Mesenchymal stem cell (in vitro differentiated cells and primary cell): ENCODE data around the gene IFNLR1.

Experiments used
- DNase-seq: peaks from one replicate; pipeline ENCODE4 v3.0.0-alpha.2; 2013
- H2AFZ ChIP-seq: one replicate; pipeline ENCODE4 v1.6.1; 2013; ENCODE audit warnings: low read depth, mild to moderate bottlenecking, control low read depth, inconsistent platforms, low read length, moderate library complexity
- H2AK5ac ChIP-seq: 2 replicates; pipeline ENCODE4 v1.6.1; 2013; ENCODE audit warnings: low read length, moderate library complexity, mild to moderate bottlenecking, inconsistent platforms; ENCODE audit not compliant: severe bottlenecking
- H2BK120ac ChIP-seq: one replicate; pipeline ENCODE4 v1.6.1; 2013; ENCODE audit warnings: low read depth, mild to moderate bottlenecking, inconsistent platforms, low read length, moderate library complexity
- H2BK12ac ChIP-seq, 2 experiments: one replicate each; pipeline ENCODE4 v1.6.1; 2013; ENCODE audit warnings: inconsistent platforms in 2 of 2, low read length in 2 of 2, mild to moderate bottlenecking in 2 of 2, moderate library complexity in 2 of 2, control low read depth in 1 of 2
- H2BK15ac ChIP-seq: one replicate; pipeline ENCODE4 v1.6.1; 2013; ENCODE audit warnings: mild to moderate bottlenecking, low read depth, inconsistent platforms; ENCODE audit not compliant: poor library complexity, severe bottlenecking
- H2BK5ac ChIP-seq: 2 replicates; pipeline ENCODE4 v1.6.1; 2013; ENCODE audit warnings: low read depth, mild to moderate bottlenecking, low read length, control low read depth, inconsistent platforms; ENCODE audit not compliant: poor library complexity, severe bottlenecking
- H3K14ac ChIP-seq, 2 experiments: one replicate each; pipeline ENCODE4 v1.6.1; 2013; ENCODE audit warnings: inconsistent platforms in 2 of 2, low read length in 2 of 2, control low read depth in 1 of 2, mild to moderate bottlenecking in 1 of 2, moderate library complexity in 1 of 2
- H3K18ac ChIP-seq, 2 experiments: one replicate each; pipeline ENCODE4 v1.6.1; 2013; ENCODE audit warnings: inconsistent platforms in 2 of 2, low read length in 2 of 2, control low read depth in 1 of 2, low read depth in 1 of 2, mild to moderate bottlenecking in 1 of 2
- H3K23ac ChIP-seq, 2 experiments: one replicate each; pipeline ENCODE4 v1.6.1; 2013; ENCODE audit warnings: inconsistent platforms in 2 of 2, low read length in 2 of 2, mild to moderate bottlenecking in 2 of 2, moderate library complexity in 2 of 2, control low read depth in 1 of 2
- H3K27ac ChIP-seq: 2 replicates; pipeline ENCODE4 v1.5.1; 2013; ENCODE audit warnings: mild to moderate bottlenecking, moderate library complexity, low read length, control low read depth, inconsistent platforms; ENCODE audit not compliant: poor library complexity, severe bottlenecking
- H3K27me3 ChIP-seq, 2 experiments: 2 replicates each; pipeline versions ENCODE4 v1.6.1 to v1.7.0; 2013; ENCODE audit warnings: low read length in 2 of 2, mild to moderate bottlenecking in 2 of 2, moderate library complexity in 2 of 2, control low read depth in 1 of 2, inconsistent platforms in 1 of 2; ENCODE audit not compliant: control insufficient read depth in 1 of 2, insufficient read depth in 1 of 2
- H3K36me3 ChIP-seq, 2 experiments: 2 replicates each; pipeline versions ENCODE4 v1.6.1 to v1.7.0; 2013; ENCODE audit warnings: low read length in 2 of 2, control low read depth in 1 of 2, inconsistent platforms in 1 of 2, low read depth in 1 of 2, mild to moderate bottlenecking in 1 of 2; ENCODE audit not compliant: insufficient read depth in 2 of 2, control insufficient read depth in 1 of 2
- H3K4ac ChIP-seq, 2 experiments: one replicate each; pipeline ENCODE4 v1.6.1; 2013; ENCODE audit warnings: inconsistent platforms in 2 of 2, low read length in 2 of 2, mild to moderate bottlenecking in 2 of 2, moderate library complexity in 2 of 2, control low read depth in 1 of 2, low read depth in 1 of 2
- H3K4me1 ChIP-seq: 2 replicates; pipeline ENCODE4 v1.6.1; 2013; ENCODE audit warnings: low read depth, low read length, control low read depth; ENCODE audit not compliant: control insufficient read depth, insufficient read depth
- H3K4me2 ChIP-seq: 2 replicates; pipeline ENCODE4 v1.6.1; 2013; ENCODE audit warnings: low read length, mild to moderate bottlenecking, inconsistent platforms; ENCODE audit not compliant: poor library complexity, severe bottlenecking
- H3K4me3 ChIP-seq, 2 experiments: 2 replicates each; pipeline versions ENCODE4 v1.5.1 to v1.7.0; 2013; ENCODE audit warnings: low read length in 2 of 2, mild to moderate bottlenecking in 2 of 2, control low read depth in 1 of 2, low read depth in 1 of 2; ENCODE audit not compliant: insufficient read depth in 1 of 2
- H3K79me1 ChIP-seq: replicated peaks from 2 replicates; pipeline ENCODE4 v1.6.1; 2013; ENCODE audit warnings: mild to moderate bottlenecking, control low read depth, low read length, inconsistent platforms; ENCODE audit not compliant: poor library complexity, severe bottlenecking
- H3K9ac ChIP-seq: 2 replicates; pipeline ENCODE4 v1.7.0; 2013; ENCODE audit warnings: mild to moderate bottlenecking, low read length, moderate library complexity
- H3K9me3 ChIP-seq: 2 replicates; pipeline ENCODE4 v1.7.0; 2013; ENCODE audit warnings: mild to moderate bottlenecking, low read length; ENCODE audit not compliant: control insufficient read depth
- H4K8ac ChIP-seq: one replicate; pipeline ENCODE4 v1.6.1; 2013; ENCODE audit warnings: inconsistent platforms, mild to moderate bottlenecking, low read length, moderate library complexity
- H4K91ac ChIP-seq: one replicate; pipeline ENCODE4 v1.6.1; 2013; ENCODE audit warnings: mild to moderate bottlenecking, low read length, inconsistent platforms
- WGBS: methylation state at CpG from one replicate; pipeline ENCODE4 v1.1.7; 2013; ENCODE audit warnings: mixed read lengths; 5-methylcytosine and 5-hydroxymethylcytosine counted together

The IFNLR1 gene

GRCh38 chr1:24151175-24151533 is 35.9 kb downstream of the IFNLR1 start:
- Histone ChIP-seq H3K4me2 (no peak overlapping the region), H3K4ac (no peak overlapping the region), H3K27me3 (peaks cover 50 to 58% of the 10 kb centered on the region in 2 experiments), H2AFZ (no peak overlapping the region), H4K8ac (no peak overlapping the region), H3K18ac (no peak overlapping the region), H3K79me1 (no peaks in the 10 kb centered on the region), H3K4me3 (no peak overlapping the region), H3K9ac (no peak overlapping the region), H3K9me3 (no peaks in the 10 kb centered on the region), H3K36me3 (no peaks in the 10 kb centered on the region), H3K4me1 (peaks cover 6% of the 10 kb centered on the region), H4K91ac (no peak overlapping the region), H2BK120ac (no peak overlapping the region), H3K14ac (no peak overlapping the region), H2BK12ac (no peak overlapping the region), H2BK15ac (no peak overlapping the region), H2BK5ac (no peak overlapping the region), H3K23ac (no peak overlapping the region), H3K27ac (no peak overlapping the region), H2AK5ac (no peak overlapping the region)
- no peak for DNase-seq
- WGBS: 22% methylated on average over 12 of the region's 12 CpGs

GRCh38 chr1:24150234-24151174 is 36.6 kb downstream of the IFNLR1 start:
- H2BK15ac ChIP-seq: no peak overlapping the region

GRCh38 chr1:24149866-24150233 is 37.2 kb downstream of the IFNLR1 start:
- Histone ChIP-seq H2BK15ac (no peak overlapping the region), H3K4ac (no peak overlapping the region), H4K91ac (no peak overlapping the region), H2BK5ac (no peak overlapping the region), H3K36me3 (no peaks in the 10 kb centered on the region), H3K79me1 (no peaks in the 10 kb centered on the region), H3K4me2 (no peak overlapping the region), H3K9ac (peak overlapping the region; percentile 71), H2BK120ac (no peak overlapping the region), H3K14ac (peak overlapping the region in 1 of 2 experiments; percentile 45), H4K8ac (no peak overlapping the region), H2BK12ac (no peak overlapping the region), H3K27me3 (peaks cover 47% of the 10 kb centered on the region in 2 experiments), H3K4me3 (peak overlapping the region in 1 of 2 experiments; percentile 75), H3K23ac (no peak overlapping the region), H2AK5ac (no peak overlapping the region), H3K4me1 (peaks cover 4% of the 10 kb centered on the region), H3K27ac (no peak overlapping the region), H3K18ac (peak overlapping the region in 1 of 2 experiments; percentile 16), H2AFZ (no peak overlapping the region), H3K9me3 (no peaks in the 10 kb centered on the region)
- peak; percentile 85 for DNase-seq
- WGBS: 24% methylated on average over 5 of the region's 5 CpGs

More at GRCh38 chr1:24150234-24151174, 36.6 kb downstream of the IFNLR1 start:
- peak overlapping the region; percentile 43 for H4K91ac ChIP-seq
- no peak overlapping the region for H3K27ac ChIP-seq
- H3K4me1 ChIP-seq: peaks cover 6% of the 10 kb centered on the region
- H4K8ac ChIP-seq: peak overlapping the region; percentile 35
- peak overlapping the region; percentile 71 for H3K9ac ChIP-seq
- H3K18ac ChIP-seq: peak overlapping the region; percentile 16 to 19
- H2AFZ ChIP-seq: peak overlapping the region; percentile 53
- no peak overlapping the region for H2BK5ac ChIP-seq
- H3K4ac ChIP-seq: no peak overlapping the region
- no peaks in the 10 kb centered on the region for H3K9me3 ChIP-seq
- no peak overlapping the region for H2BK120ac ChIP-seq
- H3K4me3 ChIP-seq: peak overlapping the region in 1 of 2 experiments; percentile 75
- no peak overlapping the region for H2BK12ac ChIP-seq
- H3K23ac ChIP-seq: no peak overlapping the region
- peaks cover 47 to 52% of the 10 kb centered on the region in 2 experiments for H3K27me3 ChIP-seq
- peak; percentile 77 for DNase-seq
- H3K36me3 ChIP-seq: no peaks in the 10 kb centered on the region
- H3K14ac ChIP-seq: peak overlapping the region in 1 of 2 experiments; percentile 45
- WGBS: 20% methylated on average over 34 of the region's 36 CpGs
- H2AK5ac ChIP-seq: no peak overlapping the region
- H3K4me2 ChIP-seq: peak overlapping the region; percentile 76
- H3K79me1 ChIP-seq: no peaks in the 10 kb centered on the region

GRCh38 chr1:24147816-24148215 is 39.3 kb downstream of the IFNLR1 start:
- H2AFZ ChIP-seq: no peak overlapping the region
- peaks cover 4% of the 10 kb centered on the region for H3K4me1 ChIP-seq
- H3K4ac ChIP-seq: no peak overlapping the region
- H2BK15ac ChIP-seq: no peak overlapping the region
- H3K9ac ChIP-seq: no peak overlapping the region
- 76% methylated on average over 6 of the region's 6 CpGs for WGBS
- H3K14ac ChIP-seq: no peak overlapping the region
- H3K4me2 ChIP-seq: no peak overlapping the region
- H2AK5ac ChIP-seq: no peak overlapping the region
- no peaks in the 10 kb centered on the region for H3K36me3 ChIP-seq
- no peak overlapping the region for H3K27ac ChIP-seq
- H4K91ac ChIP-seq: no peak overlapping the region
- H2BK5ac ChIP-seq: no peak overlapping the region
- DNase-seq: no peak
- no peak overlapping the region for H4K8ac ChIP-seq
- no peaks in the 10 kb centered on the region for H3K9me3 ChIP-seq
- peaks cover 54 to 62% of the 10 kb centered on the region in 2 experiments for H3K27me3 ChIP-seq
- no peak overlapping the region for H3K23ac ChIP-seq
- H2BK12ac ChIP-seq: no peak overlapping the region
- H3K4me3 ChIP-seq: no peak overlapping the region
- no peaks in the 10 kb centered on the region for H3K79me1 ChIP-seq
- H3K18ac ChIP-seq: no peak overlapping the region
- H2BK120ac ChIP-seq: no peak overlapping the region
